NB4 (cell line): ENCODE data around the gene PPEF2.

Experiments
- MYC ChIP-seq: IDR thresholded peaks from 2 replicates; pipeline ENCODE4 v1.6.1; 2011; ENCODE audit warnings: low read depth, low read length
- POLR2A ChIP-seq: IDR thresholded peaks from 2 replicates; pipeline ENCODE4 v1.6.1; 2011; ENCODE audit warnings: mild to moderate bottlenecking; ENCODE audit not compliant: insufficient read length; ENCODE audit errors: extremely low read depth
- TF ChIP-seq, protein P1 (sequence below): IDR thresholded peaks from one replicate; pipeline ENCODE4 v1.5.1; 2012; ENCODE audit warnings: low read depth, low read length
- TF ChIP-seq, protein P2 (sequence below): IDR thresholded peaks from 2 replicates; pipeline ENCODE4 v1.6.1; 2011; ENCODE audit warnings: low read depth, low read length

DNA sequence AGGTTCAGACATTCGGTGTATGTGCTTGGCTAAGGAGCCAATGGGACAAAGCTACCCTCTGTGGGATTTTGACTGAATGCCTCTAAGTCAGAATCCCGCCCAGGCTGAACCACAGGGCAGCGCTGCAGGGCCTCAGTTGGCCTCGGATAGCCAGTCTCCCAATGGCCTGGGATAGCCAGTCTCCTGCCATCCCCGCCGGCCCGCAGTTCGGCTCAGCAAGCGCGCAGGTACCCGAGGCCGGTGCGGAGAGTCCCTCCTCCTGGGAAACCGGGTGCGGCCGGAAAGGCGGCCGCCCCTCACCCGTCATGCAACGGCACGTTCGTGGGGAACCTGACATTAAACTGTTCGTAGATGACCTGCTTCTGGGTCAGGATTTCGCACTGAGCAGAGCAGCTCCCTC is 16.1 kb downstream of the PPEF2 start:
- TF ChIP-seq, protein P1, sequence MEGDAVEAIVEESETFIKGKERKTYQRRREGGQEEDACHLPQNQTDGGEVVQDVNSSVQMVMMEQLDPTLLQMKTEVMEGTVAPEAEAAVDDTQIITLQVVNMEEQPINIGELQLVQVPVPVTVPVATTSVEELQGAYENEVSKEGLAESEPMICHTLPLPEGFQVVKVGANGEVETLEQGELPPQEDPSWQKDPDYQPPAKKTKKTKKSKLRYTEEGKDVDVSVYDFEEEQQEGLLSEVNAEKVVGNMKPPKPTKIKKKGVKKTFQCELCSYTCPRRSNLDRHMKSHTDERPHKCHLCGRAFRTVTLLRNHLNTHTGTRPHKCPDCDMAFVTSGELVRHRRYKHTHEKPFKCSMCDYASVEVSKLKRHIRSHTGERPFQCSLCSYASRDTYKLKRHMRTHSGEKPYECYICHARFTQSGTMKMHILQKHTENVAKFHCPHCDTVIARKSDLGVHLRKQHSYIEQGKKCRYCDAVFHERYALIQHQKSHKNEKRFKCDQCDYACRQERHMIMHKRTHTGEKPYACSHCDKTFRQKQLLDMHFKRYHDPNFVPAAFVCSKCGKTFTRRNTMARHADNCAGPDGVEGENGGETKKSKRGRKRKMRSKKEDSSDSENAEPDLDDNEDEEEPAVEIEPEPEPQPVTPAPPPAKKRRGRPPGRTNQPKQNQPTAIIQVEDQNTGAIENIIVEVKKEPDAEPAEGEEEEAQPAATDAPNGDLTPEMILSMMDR = no peak
- TF ChIP-seq, protein P2, sequence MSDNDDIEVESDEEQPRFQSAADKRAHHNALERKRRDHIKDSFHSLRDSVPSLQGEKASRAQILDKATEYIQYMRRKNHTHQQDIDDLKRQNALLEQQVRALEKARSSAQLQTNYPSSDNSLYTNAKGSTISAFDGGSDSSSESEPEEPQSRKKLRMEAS = no peak
- TF ChIP-seq POLR2A (no peak), MYC (no peak)
